ENCODE data around the gene WWOX. TPM values are rescaled to one million over a fixed set of nuclear protein-coding genes. Genes with fewer than 3 reads are reported as not detected.

Gene WWOX
- total and polyA plus RNA-seq, 4 donors, result 5.4 to 61.5 (median 18.4) TPM

- Histone ChIP-seq H3K27me3 (ENCODE audit: control insufficient read depth in 3 of 3, insufficient read depth in 3 of 3, low read length in 2 of 3) (no peaks in the 10 kb centered on the region), H3K4me1 (ENCODE audit: control insufficient read depth in 5 of 5, insufficient read depth in 5 of 5, low read length in 5 of 5) (peaks cover 0 to 30% (median 9%) of the 10 kb centered on the region in 5 donors), H3K36me3 (ENCODE audit: control insufficient read depth in 4 of 4, insufficient read depth in 4 of 4, low read length in 4 of 4) (no peaks in the 10 kb centered on the region), H3K9me3 (ENCODE audit: control insufficient read depth in 4 of 4, insufficient read depth in 3 of 4, low read length in 3 of 4) (no peaks in the 10 kb centered on the region), H3K27ac (ENCODE audit: low read depth in 1 of 2, low read length in 1 of 2) (no peak overlapping the region), H3K4me3 (no peak overlapping the region), H3K9ac (ENCODE audit: insufficient read depth in 1 of 2, low read length in 2 of 2) (no peak overlapping the region)
- ATAC-seq (ENCODE audit: insufficient read depth, low FRiP score) (no peak), DNase-seq (peak in 2 of 3 donors; percentile 56 to 58)
- 82 to 89% methylated on average over 2 of the region's 2 CpGs for WGBS, 2 donors
- TF ChIP-seq, protein P1, sequence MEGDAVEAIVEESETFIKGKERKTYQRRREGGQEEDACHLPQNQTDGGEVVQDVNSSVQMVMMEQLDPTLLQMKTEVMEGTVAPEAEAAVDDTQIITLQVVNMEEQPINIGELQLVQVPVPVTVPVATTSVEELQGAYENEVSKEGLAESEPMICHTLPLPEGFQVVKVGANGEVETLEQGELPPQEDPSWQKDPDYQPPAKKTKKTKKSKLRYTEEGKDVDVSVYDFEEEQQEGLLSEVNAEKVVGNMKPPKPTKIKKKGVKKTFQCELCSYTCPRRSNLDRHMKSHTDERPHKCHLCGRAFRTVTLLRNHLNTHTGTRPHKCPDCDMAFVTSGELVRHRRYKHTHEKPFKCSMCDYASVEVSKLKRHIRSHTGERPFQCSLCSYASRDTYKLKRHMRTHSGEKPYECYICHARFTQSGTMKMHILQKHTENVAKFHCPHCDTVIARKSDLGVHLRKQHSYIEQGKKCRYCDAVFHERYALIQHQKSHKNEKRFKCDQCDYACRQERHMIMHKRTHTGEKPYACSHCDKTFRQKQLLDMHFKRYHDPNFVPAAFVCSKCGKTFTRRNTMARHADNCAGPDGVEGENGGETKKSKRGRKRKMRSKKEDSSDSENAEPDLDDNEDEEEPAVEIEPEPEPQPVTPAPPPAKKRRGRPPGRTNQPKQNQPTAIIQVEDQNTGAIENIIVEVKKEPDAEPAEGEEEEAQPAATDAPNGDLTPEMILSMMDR (IDR thresholded peaks at IDR 0.05; ENCODE audit: control extremely low read depth, extremely low read depth), result no peak
Observed at GRCh38 chr16:78876671-78877070, 777.2 kb downstream of the WWOX start.

DNA sequence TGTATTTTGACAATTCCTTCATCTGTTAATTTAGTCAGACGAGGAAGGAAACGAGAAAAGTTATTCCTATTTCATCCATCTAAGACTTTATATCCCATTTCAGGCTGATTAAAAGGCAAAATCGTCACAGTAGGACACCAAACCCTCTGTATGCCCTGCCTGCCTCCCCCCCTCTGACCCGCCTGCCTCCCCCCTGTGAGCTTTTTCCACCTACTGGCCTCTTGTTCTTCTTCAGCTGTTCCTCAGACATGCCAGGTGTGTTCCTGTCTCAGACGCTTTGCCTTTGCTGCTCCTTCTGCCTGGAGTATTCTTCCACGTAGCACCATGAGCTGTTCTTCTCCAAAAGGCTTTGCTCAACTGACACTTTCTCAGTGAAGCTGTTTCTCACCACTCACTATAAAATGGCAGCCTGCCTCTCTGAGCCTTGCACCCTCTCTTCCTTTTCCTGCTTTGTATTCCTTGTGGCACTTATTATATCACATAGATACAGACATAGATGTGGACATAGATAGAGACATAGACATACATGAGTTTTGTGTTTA is 777.7 kb downstream of the WWOX start:
- no peaks in the 10 kb centered on the region for H3K9me3 ChIP-seq (ENCODE audit: control insufficient read depth in 4 of 4, insufficient read depth in 3 of 4, low read length in 3 of 4)
- no peak overlapping the region for H3K4me3 ChIP-seq
- 77% methylated on average over 6 of the region's 6 CpGs for WGBS, 2 donors
- ATAC-seq (ENCODE audit: insufficient read depth, low FRiP score), result no peak
- TF ChIP-seq, protein P1 (IDR thresholded peaks at IDR 0.05; ENCODE audit: control extremely low read depth, extremely low read depth), result no peak
- H3K27ac ChIP-seq (ENCODE audit: low read depth in 1 of 2, low read length in 1 of 2), result no peak overlapping the region
- DNase-seq, result peak; percentile 27 to 86 (median 73)
- no peaks in the 10 kb centered on the region for H3K36me3 ChIP-seq (ENCODE audit: control insufficient read depth in 4 of 4, insufficient read depth in 4 of 4, low read length in 4 of 4)
- no peaks in the 10 kb centered on the region for H3K27me3 ChIP-seq (ENCODE audit: control insufficient read depth in 3 of 3, insufficient read depth in 3 of 3, low read length in 2 of 3)
- H3K9ac ChIP-seq (ENCODE audit: insufficient read depth in 1 of 2, low read length in 2 of 2), result no peak overlapping the region
- H3K4me1 ChIP-seq (ENCODE audit: control insufficient read depth in 5 of 5, insufficient read depth in 5 of 5, low read length in 5 of 5), result peaks cover 0 to 30% (median 9%) of the 10 kb centered on the region in 5 donors

DNA sequence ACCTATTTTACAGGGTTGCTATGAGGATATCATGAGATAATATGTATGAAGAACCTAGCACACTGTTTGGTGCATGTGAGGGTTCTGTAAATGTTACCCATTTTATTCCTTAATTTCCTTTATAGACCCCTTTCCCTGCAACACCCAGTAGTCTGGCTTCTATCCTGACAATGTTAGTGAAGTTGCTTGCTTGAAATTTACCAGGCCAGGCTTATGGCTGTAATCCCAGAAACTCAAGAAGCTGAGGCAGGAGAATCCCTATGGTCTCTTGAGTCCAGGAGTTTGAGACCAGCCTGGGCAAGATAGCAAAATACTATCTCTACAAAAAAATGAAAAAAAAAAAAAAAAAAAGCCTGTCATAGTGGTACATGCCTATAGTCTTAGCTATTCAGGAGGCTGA is 779.1 kb downstream of the WWOX start:
- Histone ChIP-seq H3K9ac (ENCODE audit: insufficient read depth in 1 of 2, low read length in 2 of 2) (no peak overlapping the region), H3K36me3 (ENCODE audit: control insufficient read depth in 4 of 4, insufficient read depth in 4 of 4, low read length in 4 of 4) (no peaks in the 10 kb centered on the region), H3K4me3 (no peak overlapping the region), H3K4me1 (ENCODE audit: control insufficient read depth in 5 of 5, insufficient read depth in 5 of 5, low read length in 5 of 5) (peaks cover 0 to 30% (median 9%) of the 10 kb centered on the region in 5 donors), H3K9me3 (ENCODE audit: control insufficient read depth in 4 of 4, insufficient read depth in 3 of 4, low read length in 3 of 4) (no peaks in the 10 kb centered on the region), H3K27me3 (ENCODE audit: control insufficient read depth in 3 of 3, insufficient read depth in 3 of 3, low read length in 2 of 3) (no peaks in the 10 kb centered on the region), H3K27ac (ENCODE audit: low read depth in 1 of 2, low read length in 1 of 2) (no peak overlapping the region)
- TF ChIP-seq, protein P1 (IDR thresholded peaks at IDR 0.05; ENCODE audit: control extremely low read depth, extremely low read depth), result no peak
- DNase-seq (no peak), ATAC-seq (ENCODE audit: insufficient read depth, low FRiP score) (no peak)

DNA sequence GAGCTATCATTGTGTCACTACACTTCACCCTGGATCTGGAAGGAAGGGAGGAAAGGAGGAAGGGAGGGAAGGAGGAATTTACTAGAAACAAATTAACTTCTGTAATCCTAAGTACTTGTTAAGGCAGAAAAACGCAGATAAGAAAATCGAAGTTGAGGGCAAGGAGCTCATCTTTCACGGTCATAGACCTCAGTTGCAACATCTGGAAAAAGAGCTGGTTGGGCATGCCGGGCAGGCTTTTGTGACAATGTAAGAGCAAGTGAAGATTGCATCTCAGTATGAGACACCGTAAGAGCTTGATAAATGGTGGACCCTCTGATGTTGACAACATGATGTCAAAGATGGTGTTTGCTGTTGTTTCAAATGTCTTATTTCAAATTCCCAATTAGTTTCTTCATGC is 779.6 kb downstream of the WWOX start:
- no peak overlapping the region for H3K4me3 ChIP-seq
- peaks cover 0 to 30% (median 9%) of the 10 kb centered on the region in 5 donors for H3K4me1 ChIP-seq (ENCODE audit: control insufficient read depth in 5 of 5, insufficient read depth in 5 of 5, low read length in 5 of 5)
- ATAC-seq (ENCODE audit: insufficient read depth, low FRiP score) (no peak), DNase-seq (no peak)
- no peak overlapping the region for H3K9ac ChIP-seq (ENCODE audit: insufficient read depth in 1 of 2, low read length in 2 of 2)
- no peaks in the 10 kb centered on the region for H3K27me3 ChIP-seq (ENCODE audit: control insufficient read depth in 3 of 3, insufficient read depth in 3 of 3, low read length in 2 of 3)
- no peaks in the 10 kb centered on the region for H3K36me3 ChIP-seq (ENCODE audit: control insufficient read depth in 4 of 4, insufficient read depth in 4 of 4, low read length in 4 of 4)
- no peak overlapping the region for H3K27ac ChIP-seq (ENCODE audit: low read depth in 1 of 2, low read length in 1 of 2)
- 79 to 92% methylated on average over 5 of the region's 5 CpGs for WGBS, 2 donors
- no peaks in the 10 kb centered on the region for H3K9me3 ChIP-seq (ENCODE audit: control insufficient read depth in 4 of 4, insufficient read depth in 3 of 4, low read length in 3 of 4)
- TF ChIP-seq, protein P1 (IDR thresholded peaks at IDR 0.05; ENCODE audit: control extremely low read depth, extremely low read depth), result no peak
